Aorta (tissue), 5 donors: ENCODE results near the gene PM20D1. TPM values are rescaled to one million over a fixed set of nuclear protein-coding genes. Genes with fewer than 3 reads are reported as not detected.

Source experiments
- ATAC-seq: fragments of 200-7000 bp; cut with Tn5 transposase; one replicate; pipeline ENCODE4 v1.9.1; 2022; ENCODE audit warnings: moderate library complexity; ENCODE audit not compliant: low FRiP score
- DNase-seq, 2 donors: peaks; one replicate each; pipeline ENCODE4 v3.0.0-alpha.2; 2020
- H3K27ac ChIP-seq, 2 donors: one replicate each; pipeline ENCODE4 v1.5.1; 2013; ENCODE audit warnings: low read length in 2 of 2, mild to moderate bottlenecking in 2 of 2, moderate library complexity in 2 of 2, control low read depth in 1 of 2, inconsistent platforms in 1 of 2, low read depth in 1 of 2
- H3K27me3 ChIP-seq, 2 donors: one replicate each; pipeline ENCODE4 v1.6.1; 2013; ENCODE audit warnings: control low read depth in 1 of 2, low read length in 1 of 2, mild to moderate bottlenecking in 1 of 2, moderate library complexity in 1 of 2; ENCODE audit not compliant: insufficient read depth in 2 of 2, control insufficient read depth in 1 of 2
- H3K36me3 ChIP-seq, 2 donors: one replicate each; pipeline ENCODE4 v1.6.1; 2013; ENCODE audit warnings: control low read depth in 1 of 2, low read length in 1 of 2, mild to moderate bottlenecking in 1 of 2; ENCODE audit not compliant: insufficient read depth in 2 of 2, control insufficient read depth in 1 of 2
- H3K4me1 ChIP-seq, 2 donors: one replicate each; pipeline ENCODE4 v1.6.1; 2013; ENCODE audit warnings: low read length in 2 of 2, control low read depth in 1 of 2, mild to moderate bottlenecking in 1 of 2, moderate library complexity in 1 of 2; ENCODE audit not compliant: insufficient read depth in 2 of 2, control insufficient read depth in 1 of 2
- H3K4me3 ChIP-seq, 2 donors: one replicate each; pipeline ENCODE4 v1.5.1; 2013; ENCODE audit warnings: low read length in 2 of 2, control low read depth in 1 of 2, mild to moderate bottlenecking in 1 of 2
- H3K9me3 ChIP-seq: one replicate; pipeline ENCODE4 v1.6.1; 2013; ENCODE audit warnings: mild to moderate bottlenecking, low read length; ENCODE audit not compliant: control insufficient read depth
- WGBS, 2 donors: extraction: QIAGEN DNeasy Blood & Tissue Kit; methylation state at CpG; one replicate each; pipeline ENCODE4 v1.1.7; 2013; 5-methylcytosine and 5-hydroxymethylcytosine counted together
- intact Hi-C, 2 donors: fragments of 100-400 bp; cut with DNase I; formaldehyde crosslinking; loops; one replicate each; pipeline versions ENCODE4 v1.14.2 to v1.15.0; 2022
- polyA plus RNA-seq, 2 donors: library from polyadenylated mRNA; stranded (reverse); fragments of 200-250 nt; gene quantifications; one replicate each; pipeline ENCODE4 v1.2.3, GENCODE V29; 2013
- total RNA-seq, 2 donors: library from RNA; stranded (reverse); fragmentation: NEBNext Ultra II Directional; extraction: Animal tissue kit (Norgen Biotek cat#: 25700); gene quantifications; one replicate each; pipeline ENCODE4 v1.2.1, GENCODE V29; 2021
- donor health status: healthy with polysubstance abuse.
- donor health status: Bipolar disorder and iron deficiency.
- donor health status: DM: no; HTN: no; CAD: no.
- donor health status: DM: no; HTN: no; CAD: no.
- donor health status: DM: yes; HTN: yes; CAD: no.

The PM20D1 gene
- total and polyA plus RNA-seq, 4 donors, result 0.19 to 1.1 (median 0.63) TPM; not detected in 1

- H3K36me3 ChIP-seq, result peaks cover 0 to 3% of the 10 kb centered on the region in 2 donors
- no peak overlapping the region for H3K4me3 ChIP-seq
- H3K9me3 ChIP-seq, result no peaks in the 10 kb centered on the region
- no peak overlapping the region for H3K27ac ChIP-seq
- DNase-seq (no peak), ATAC-seq (no peak)
- no peaks in the 10 kb centered on the region for H3K27me3 ChIP-seq
- intact Hi-C loops, result no loop called here
- WGBS, 2 donors, result 42 to 53% methylated on average over 4 of the region's 4 CpGs
- H3K4me1 ChIP-seq, result peaks cover 0 to 16% of the 10 kb centered on the region in 2 donors
Measured at GRCh38 chr1:205803986-205804385, 45.9 kb downstream of the PM20D1 start.

GRCh38 chr1:205802060-205802459, 47.9 kb downstream of the PM20D1 start:
- no peaks in the 10 kb centered on the region for H3K9me3 ChIP-seq
- no peak for DNase-seq
- intact Hi-C loops, result no loop called here
- 61 to 71% methylated on average over 8 of the region's 8 CpGs for WGBS, 2 donors
- ATAC-seq, result no peak
- no peaks in the 10 kb centered on the region for H3K27me3 ChIP-seq
- peaks cover 0 to 13% of the 10 kb centered on the region in 2 donors for H3K4me1 ChIP-seq
- peaks cover 3 to 14% of the 10 kb centered on the region in 2 donors for H3K36me3 ChIP-seq
- no peak overlapping the region for H3K27ac ChIP-seq
- no peak overlapping the region for H3K4me3 ChIP-seq

GRCh38 chr1:205800981-205801703, 48.8 kb downstream of the PM20D1 start:
- H3K9me3 ChIP-seq, result no peaks in the 10 kb centered on the region
- no peak overlapping the region for H3K27ac ChIP-seq
- intact Hi-C loops, result no loop called here
- peaks cover 6 to 14% of the 10 kb centered on the region in 2 donors for H3K36me3 ChIP-seq
- H3K4me3 ChIP-seq, result no peak overlapping the region
- WGBS, 2 donors, result 17 to 27% methylated on average over 7 of the region's 7 CpGs
- DNase-seq (no peak), ATAC-seq (no peak)
- peaks cover 0 to 8% of the 10 kb centered on the region in 2 donors for H3K4me1 ChIP-seq
- no peaks in the 10 kb centered on the region for H3K27me3 ChIP-seq

GRCh38 chr1:205800427-205800826, 49.5 kb downstream of the PM20D1 start:
- Histone ChIP-seq H3K27me3 (no peaks in the 10 kb centered on the region), H3K4me1 (peaks cover 0 to under 1% of the 10 kb centered on the region in 2 donors), H3K36me3 (peaks cover 8 to 14% of the 10 kb centered on the region in 2 donors), H3K9me3 (no peaks in the 10 kb centered on the region), H3K27ac (no peak overlapping the region), H3K4me3 (no peak overlapping the region)
- ATAC-seq (no peak), DNase-seq (no peak)
- 68 to 69% methylated on average over 6 to 7 of the region's 7 CpGs for WGBS, 2 donors
- intact Hi-C loops, result no loop called here

- Histone ChIP-seq H3K4me1 (no peaks in the 10 kb centered on the region), H3K27me3 (no peaks in the 10 kb centered on the region), H3K36me3 (peaks cover 8 to 14% of the 10 kb centered on the region in 2 donors), H3K9me3 (no peaks in the 10 kb centered on the region), H3K4me3 (no peak overlapping the region), H3K27ac (no peak overlapping the region)
- ATAC-seq (no peak), DNase-seq (no peak)
- intact Hi-C loops, result no loop called here
- WGBS, 2 donors, result 70 to 79% methylated on average over 5 of the region's 5 CpGs
Measured at GRCh38 chr1:205798577-205798976, 51.4 kb downstream of the PM20D1 start.

GRCh38 chr1:205797168-205797567, 52.8 kb downstream of the PM20D1 start:
- WGBS, 2 donors, result 93 to 94% methylated on average over 2 of the region's 2 CpGs
- Histone ChIP-seq H3K36me3 (peaks cover 8 to 17% of the 10 kb centered on the region in 2 donors), H3K27me3 (no peaks in the 10 kb centered on the region), H3K27ac (no peak overlapping the region), H3K4me3 (no peak overlapping the region), H3K9me3 (no peaks in the 10 kb centered on the region), H3K4me1 (no peaks in the 10 kb centered on the region)
- intact Hi-C loops, result no loop called here
- no peak for ATAC-seq
- DNase-seq, result no peak

- intact Hi-C loops, result loop anchor here (5.0 kb wide), 2 partner anchors 123 to 313 kb away; no protein-coding TSS in a partner anchor
- no peak overlapping the region for H3K27ac ChIP-seq
Measured at GRCh38 chr1:205794011-205794730, 55.8 kb downstream of the PM20D1 start.

GRCh38 chr1:205792961-205793673, 56.8 kb downstream of the PM20D1 start:
- no peak for DNase-seq
- peaks cover 8 to 14% of the 10 kb centered on the region in 2 donors for H3K36me3 ChIP-seq
- H3K27me3 ChIP-seq, result no peaks in the 10 kb centered on the region
- ATAC-seq, result no peak
- no peak overlapping the region for H3K27ac ChIP-seq
- no peaks in the 10 kb centered on the region for H3K9me3 ChIP-seq
- intact Hi-C loops, result loop anchor here (2.0 to 5.0 kb wide), 3 partner anchors 124 to 314 kb away; no protein-coding TSS in a partner anchor
- H3K4me3 ChIP-seq, result no peak overlapping the region
- WGBS, 2 donors, result 54 to 64% methylated on average over 6 of the region's 6 CpGs
- H3K4me1 ChIP-seq, result no peaks in the 10 kb centered on the region

More at GRCh38 chr1:205794011-205794730, 55.8 kb downstream of the PM20D1 start:
- no peak for DNase-seq
- 71 to 73% methylated on average over 5 of the region's 5 CpGs for WGBS, 2 donors
- H3K4me1 ChIP-seq, result no peaks in the 10 kb centered on the region
- ATAC-seq, result no peak
- no peaks in the 10 kb centered on the region for H3K27me3 ChIP-seq
- H3K36me3 ChIP-seq, result peaks cover 8 to 19% of the 10 kb centered on the region in 2 donors
- H3K4me3 ChIP-seq, result no peak overlapping the region
- H3K9me3 ChIP-seq, result no peaks in the 10 kb centered on the region
